Neural crest cell (in vitro differentiated cells): ENCODE data around the gene PTPRE. TPM values are rescaled to one million over a fixed set of nuclear protein-coding genes. Genes with fewer than 3 reads are reported as not detected.

Experiments
- DNase-seq: peaks from one replicate; pipeline ENCODE4 v3.0.0; 2021; ENCODE audit warnings: low read depth, mixed read lengths, low spot score
- H3K27ac Mint-ChIP-seq: one replicate; pipeline ENCODE4 v1.8.0; 2021; ENCODE audit warnings: mild to moderate bottlenecking, mixed read lengths; ENCODE audit not compliant: unreplicated experiment
- H3K27me3 Mint-ChIP-seq: 2 replicates; pipeline ENCODE4 v1.8.0; 2021; ENCODE audit warnings: low read depth, mild to moderate bottlenecking, mixed read lengths
- H3K36me3 Mint-ChIP-seq: 2 replicates; pipeline ENCODE4 v1.8.0; 2021; ENCODE audit warnings: low read depth, mild to moderate bottlenecking, mixed read lengths
- H3K4me1 Mint-ChIP-seq: 2 replicates; pipeline ENCODE4 v1.8.0; 2021; ENCODE audit warnings: mixed read lengths
- H3K4me3 Mint-ChIP-seq: one replicate; pipeline ENCODE4 v1.8.0; 2021; ENCODE audit warnings: mild to moderate bottlenecking, mixed read lengths
- H3K9me3 Mint-ChIP-seq: 2 replicates; pipeline ENCODE4 v1.8.0; 2021; ENCODE audit warnings: mixed read lengths
- total RNA-seq: library from RNA; stranded (reverse); gene quantifications from 2 replicates; pipeline ENCODE4 v1.2.1, GENCODE V29; 2021
- TF ChIP-seq, protein P1 (sequence below): fragments of 200-600 bp; sonication (generic); conservative IDR thresholded peaks from 2 replicates; pipeline ENCODE4 v1.5.0; 2021; ENCODE audit warnings: antibody characterized with exemption, mild to moderate bottlenecking

Gene PTPRE
- total RNA-seq, 1 donor from 2014 or later: 2.3 TPM

GRCh38 chr10:128060341-128061250 is 153.7 kb downstream of the PTPRE start:
- Mint-ChIP-seq H3K27me3 (no peaks in the 10 kb centered on the region), H3K9me3 (no peaks in the 10 kb centered on the region), H3K4me3 (no peak overlapping the region), H3K4me1 (peaks cover 26% of the 10 kb centered on the region), H3K36me3 (no peaks in the 10 kb centered on the region), H3K27ac (no peak overlapping the region)
- TF ChIP-seq, protein P1, sequence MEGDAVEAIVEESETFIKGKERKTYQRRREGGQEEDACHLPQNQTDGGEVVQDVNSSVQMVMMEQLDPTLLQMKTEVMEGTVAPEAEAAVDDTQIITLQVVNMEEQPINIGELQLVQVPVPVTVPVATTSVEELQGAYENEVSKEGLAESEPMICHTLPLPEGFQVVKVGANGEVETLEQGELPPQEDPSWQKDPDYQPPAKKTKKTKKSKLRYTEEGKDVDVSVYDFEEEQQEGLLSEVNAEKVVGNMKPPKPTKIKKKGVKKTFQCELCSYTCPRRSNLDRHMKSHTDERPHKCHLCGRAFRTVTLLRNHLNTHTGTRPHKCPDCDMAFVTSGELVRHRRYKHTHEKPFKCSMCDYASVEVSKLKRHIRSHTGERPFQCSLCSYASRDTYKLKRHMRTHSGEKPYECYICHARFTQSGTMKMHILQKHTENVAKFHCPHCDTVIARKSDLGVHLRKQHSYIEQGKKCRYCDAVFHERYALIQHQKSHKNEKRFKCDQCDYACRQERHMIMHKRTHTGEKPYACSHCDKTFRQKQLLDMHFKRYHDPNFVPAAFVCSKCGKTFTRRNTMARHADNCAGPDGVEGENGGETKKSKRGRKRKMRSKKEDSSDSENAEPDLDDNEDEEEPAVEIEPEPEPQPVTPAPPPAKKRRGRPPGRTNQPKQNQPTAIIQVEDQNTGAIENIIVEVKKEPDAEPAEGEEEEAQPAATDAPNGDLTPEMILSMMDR: no peak
- DNase-seq: no peak

- no peak overlapping the region for H3K27ac Mint-ChIP-seq
- no peaks in the 10 kb centered on the region for H3K9me3 Mint-ChIP-seq
- no peak for DNase-seq
- no peaks in the 10 kb centered on the region for H3K27me3 Mint-ChIP-seq
- H3K4me3 Mint-ChIP-seq: no peak overlapping the region
- TF ChIP-seq, protein P1: no peak
- peaks cover 26% of the 10 kb centered on the region for H3K4me1 Mint-ChIP-seq
- H3K36me3 Mint-ChIP-seq: no peaks in the 10 kb centered on the region
Observed at GRCh38 chr10:128061306-128062300, 154.7 kb downstream of the PTPRE start.

DNA sequence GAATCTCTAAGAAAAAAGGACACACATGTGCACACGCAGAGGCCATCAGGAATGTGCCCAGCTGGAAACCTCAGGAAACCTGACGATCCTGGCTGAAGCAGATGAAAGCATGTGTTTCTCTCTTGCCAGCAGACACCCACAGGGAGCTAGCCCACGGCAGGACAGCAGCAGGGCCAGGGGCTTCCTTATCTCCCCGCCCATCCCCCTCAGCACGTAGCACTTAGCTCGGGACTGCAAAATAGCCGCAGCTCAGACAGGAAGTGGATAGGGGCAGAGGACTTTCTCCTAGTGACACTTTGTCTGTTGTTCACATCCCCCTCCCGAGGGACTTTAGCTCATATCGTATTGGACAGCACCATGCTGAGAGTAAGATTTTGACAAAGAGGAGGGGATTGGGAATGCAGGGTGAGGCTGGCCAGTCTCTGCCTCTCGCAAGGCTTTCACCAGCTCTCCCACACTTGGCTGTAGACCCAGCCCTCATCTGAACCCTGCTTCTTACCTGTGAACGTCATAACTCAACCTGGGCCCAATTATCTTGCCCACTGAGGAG is 155.5 kb downstream of the PTPRE start:
- Mint-ChIP-seq H3K36me3 (no peaks in the 10 kb centered on the region), H3K4me3 (no peak overlapping the region), H3K27ac (peak overlapping the region; percentile 53), H3K4me1 (peaks cover 26% of the 10 kb centered on the region), H3K9me3 (peaks cover 3% of the 10 kb centered on the region), H3K27me3 (no peaks in the 10 kb centered on the region)
- TF ChIP-seq, protein P1: no peak
- DNase-seq: peak; percentile 21

- no peaks in the 10 kb centered on the region for H3K36me3 Mint-ChIP-seq
- no peak for DNase-seq
- peaks cover 3% of the 10 kb centered on the region for H3K9me3 Mint-ChIP-seq
- H3K27ac Mint-ChIP-seq: peak overlapping the region; percentile 77
- H3K4me1 Mint-ChIP-seq: peaks cover 26% of the 10 kb centered on the region
- TF ChIP-seq, protein P1: no peak
- H3K27me3 Mint-ChIP-seq: no peaks in the 10 kb centered on the region
- no peak overlapping the region for H3K4me3 Mint-ChIP-seq
Observed at GRCh38 chr10:128062881-128063563, 156.1 kb downstream of the PTPRE start.

- no peaks in the 10 kb centered on the region for H3K36me3 Mint-ChIP-seq
- H3K27ac Mint-ChIP-seq: no peak overlapping the region
- H3K4me3 Mint-ChIP-seq: no peak overlapping the region
- no peak for DNase-seq
- no peaks in the 10 kb centered on the region for H3K27me3 Mint-ChIP-seq
- TF ChIP-seq, protein P1: no peak
- H3K4me1 Mint-ChIP-seq: peaks cover 26% of the 10 kb centered on the region
- peaks cover 3% of the 10 kb centered on the region for H3K9me3 Mint-ChIP-seq
Observed at GRCh38 chr10:128063736-128064107, 156.8 kb downstream of the PTPRE start.
